ENCODE results near the gene ATG16L2.

ATG16L2 gene

GRCh38 chr11:72812967-72813739 lies 1.1 kb upstream of the ATG16L2 start:
- Histone ChIP-seq H3K27me3 (ENCODE audit: insufficient read depth, low read length, poor library complexity) (no peaks in the 10 kb centered on the region), H3K36me3 (ENCODE audit: control insufficient read depth, insufficient read depth, low read length) (no peaks in the 10 kb centered on the region), H4K5ac (ENCODE audit: low read length) (no peak overlapping the region), H3K4me1 (ENCODE audit: control insufficient read depth, low read depth, low read length) (peaks cover 4% of the 10 kb centered on the region), H3K27ac (ENCODE audit: low read depth, low read length) (no peak overlapping the region), H2AK5ac (ENCODE audit: low read length) (peak overlapping the region; percentile 76), H3K9ac (ENCODE audit: low read length) (peak overlapping the region; percentile 87), H2BK15ac (replicated peaks; ENCODE audit: low read depth) (no peak overlapping the region), H3K79me1 (ENCODE audit: low read length) (no peaks in the 10 kb centered on the region), H3K4me2 (ENCODE audit: low read length) (peak overlapping the region; percentile 99), H2BK120ac (ENCODE audit: low read depth, low read length) (no peak overlapping the region), H3K4me3 (ENCODE audit: low read length) (peak overlapping the region; percentile 60), H4K8ac (ENCODE audit: low read depth, low read length) (no peak overlapping the region), H3K79me2 (ENCODE audit: control insufficient read depth, insufficient read depth, low read length) (no peaks in the 10 kb centered on the region), H3K4ac (ENCODE audit: low read depth, low read length) (no peak overlapping the region), H3K18ac (ENCODE audit: low read length) (no peak overlapping the region), H3K23ac (ENCODE audit: low read length) (no peak overlapping the region), H3K56ac (ENCODE audit: low read length) (peak overlapping the region; percentile 96), H2BK5ac (ENCODE audit: low read length) (peak overlapping the region; percentile 67)
- no CpG with 5 or more reads among the region's 24 CpGs for WGBS (ENCODE audit: extremely low coverage, insufficient coverage, low lambda C conversion rate)
- DNase-seq = peak; percentile 86

GRCh38 chr11:72813740-72814285 lies 398 bp upstream of the ATG16L2 start:
- no CpG with 5 or more reads among the region's 47 CpGs for WGBS (ENCODE audit: extremely low coverage, insufficient coverage, low lambda C conversion rate)
- peak overlapping the region; percentile 46 for H3K18ac ChIP-seq (ENCODE audit: low read length)
- H3K56ac ChIP-seq (ENCODE audit: low read length) = peak overlapping the region; percentile 96
- H4K8ac ChIP-seq (ENCODE audit: low read depth, low read length) = no peak overlapping the region
- H3K9ac ChIP-seq (ENCODE audit: low read length) = peak overlapping the region; percentile 87
- H3K4me2 ChIP-seq (ENCODE audit: low read length) = peak overlapping the region; percentile 99
- H3K23ac ChIP-seq (ENCODE audit: low read length) = no peak overlapping the region
- peak overlapping the region; percentile 60 for H3K4me3 ChIP-seq (ENCODE audit: low read length)
- no peak for DNase-seq
- peak overlapping the region; percentile 41 for H3K27ac ChIP-seq (ENCODE audit: low read depth, low read length)
- H3K79me2 ChIP-seq (ENCODE audit: control insufficient read depth, insufficient read depth, low read length) = no peaks in the 10 kb centered on the region
- no peak overlapping the region for H4K5ac ChIP-seq (ENCODE audit: low read length)
- no peaks in the 10 kb centered on the region for H3K79me1 ChIP-seq (ENCODE audit: low read length)
- H2AK5ac ChIP-seq (ENCODE audit: low read length) = no peak overlapping the region
- peaks cover 4% of the 10 kb centered on the region for H3K4me1 ChIP-seq (ENCODE audit: control insufficient read depth, low read depth, low read length)
- H3K36me3 ChIP-seq (ENCODE audit: control insufficient read depth, insufficient read depth, low read length) = no peaks in the 10 kb centered on the region
- peak overlapping the region; percentile 82 for H2BK5ac ChIP-seq (ENCODE audit: low read length)
- no peak overlapping the region for H3K4ac ChIP-seq (ENCODE audit: low read depth, low read length)
- no peak overlapping the region for H2BK120ac ChIP-seq (ENCODE audit: low read depth, low read length)
- H2BK15ac ChIP-seq (replicated peaks; ENCODE audit: low read depth) = no peak overlapping the region
- no peaks in the 10 kb centered on the region for H3K27me3 ChIP-seq (ENCODE audit: insufficient read depth, low read length, poor library complexity)

DNA sequence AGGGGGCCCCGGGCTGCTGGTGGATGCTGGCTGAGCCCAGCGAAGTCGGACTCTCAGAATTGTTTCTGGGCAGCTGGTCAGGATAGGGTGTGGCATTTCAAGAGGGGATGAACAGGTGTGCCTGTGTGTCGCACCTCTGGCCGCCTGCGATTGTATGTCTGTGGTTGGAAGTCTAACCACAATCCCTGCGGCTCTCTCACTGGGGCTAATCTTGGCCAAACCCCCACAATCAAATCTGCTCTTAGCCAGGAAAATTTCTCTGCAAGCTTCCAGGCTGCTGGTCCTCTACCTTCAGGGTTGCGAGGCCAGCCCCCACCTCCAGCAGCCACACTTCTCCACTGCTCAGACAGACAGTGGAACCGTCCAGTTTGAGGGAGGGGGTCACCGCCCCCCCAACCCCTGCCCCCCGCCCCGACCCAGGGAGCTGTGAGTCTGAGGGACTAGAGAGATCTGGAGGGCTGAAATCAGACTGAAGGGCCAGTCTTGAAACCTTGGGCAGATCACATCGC lies 953 bp downstream of the ATG16L2 start:
- Histone ChIP-seq H3K9ac (ENCODE audit: low read length) (peak overlapping the region; percentile 85), H2BK15ac (replicated peaks; ENCODE audit: low read depth) (no peak overlapping the region), H3K4ac (ENCODE audit: low read depth, low read length) (no peak overlapping the region), H3K4me2 (ENCODE audit: low read length) (peak overlapping the region; percentile 89), H3K79me1 (ENCODE audit: low read length) (no peaks in the 10 kb centered on the region), H3K27me3 (ENCODE audit: insufficient read depth, low read length, poor library complexity) (no peaks in the 10 kb centered on the region), H3K4me3 (ENCODE audit: low read length) (no peak overlapping the region), H3K4me1 (ENCODE audit: control insufficient read depth, low read depth, low read length) (peaks cover 4% of the 10 kb centered on the region), H3K56ac (ENCODE audit: low read length) (peak overlapping the region; percentile 98), H3K79me2 (ENCODE audit: control insufficient read depth, insufficient read depth, low read length) (no peaks in the 10 kb centered on the region), H3K18ac (ENCODE audit: low read length) (peak overlapping the region; percentile 16), H3K36me3 (ENCODE audit: control insufficient read depth, insufficient read depth, low read length) (no peaks in the 10 kb centered on the region), H2BK120ac (ENCODE audit: low read depth, low read length) (no peak overlapping the region), H4K8ac (ENCODE audit: low read depth, low read length) (no peak overlapping the region), H2AK5ac (ENCODE audit: low read length) (no peak overlapping the region), H3K23ac (ENCODE audit: low read length) (no peak overlapping the region), H4K5ac (ENCODE audit: low read length) (no peak overlapping the region), H3K27ac (ENCODE audit: low read depth, low read length) (no peak overlapping the region), H2BK5ac (ENCODE audit: low read length) (no peak overlapping the region)
- no CpG with 5 or more reads among the region's 13 CpGs for WGBS (ENCODE audit: extremely low coverage, insufficient coverage, low lambda C conversion rate)
- DNase-seq = no peak

GRCh38 chr11:72816404-72816990 lies 2.3 kb downstream of the ATG16L2 start:
- no CpG with 5 or more reads among the region's 7 CpGs for WGBS (ENCODE audit: extremely low coverage, insufficient coverage, low lambda C conversion rate)

DNA sequence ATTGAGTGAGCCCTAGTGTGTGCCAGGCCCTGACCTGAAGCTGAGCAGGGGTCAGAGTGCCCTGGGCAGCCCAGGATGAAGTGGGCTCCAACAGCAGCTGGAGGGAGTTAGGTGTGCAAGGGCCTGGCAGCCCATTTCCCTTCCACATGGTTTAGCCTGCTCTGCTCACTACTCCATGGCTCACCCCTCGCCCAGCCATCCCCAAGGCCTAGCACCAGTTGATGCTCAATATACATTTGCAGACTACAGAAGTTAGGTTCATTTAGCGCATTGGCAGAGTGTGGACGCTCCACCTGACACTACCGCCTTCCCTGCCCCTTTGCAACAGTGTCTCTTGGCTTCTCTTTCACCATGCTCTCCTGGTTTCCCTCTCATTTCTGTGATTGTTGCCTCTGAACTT lies 3.8 kb downstream of the ATG16L2 start:
- Histone ChIP-seq H3K56ac (ENCODE audit: low read length) (no peak overlapping the region), H2AK5ac (ENCODE audit: low read length) (no peak overlapping the region), H3K18ac (ENCODE audit: low read length) (no peak overlapping the region), H3K23ac (ENCODE audit: low read length) (no peak overlapping the region), H3K27me3 (ENCODE audit: insufficient read depth, low read length, poor library complexity) (no peaks in the 10 kb centered on the region), H3K4ac (ENCODE audit: low read depth, low read length) (no peak overlapping the region), H2BK5ac (ENCODE audit: low read length) (no peak overlapping the region), H3K79me2 (ENCODE audit: control insufficient read depth, insufficient read depth, low read length) (no peaks in the 10 kb centered on the region), H3K9ac (ENCODE audit: low read length) (no peak overlapping the region), H3K4me3 (ENCODE audit: low read length) (no peak overlapping the region), H3K27ac (ENCODE audit: low read depth, low read length) (no peak overlapping the region), H2BK15ac (replicated peaks; ENCODE audit: low read depth) (no peak overlapping the region), H3K36me3 (ENCODE audit: control insufficient read depth, insufficient read depth, low read length) (no peaks in the 10 kb centered on the region), H3K4me2 (ENCODE audit: low read length) (no peak overlapping the region), H3K79me1 (ENCODE audit: low read length) (no peaks in the 10 kb centered on the region), H2BK120ac (ENCODE audit: low read depth, low read length) (no peak overlapping the region), H4K8ac (ENCODE audit: low read depth, low read length) (no peak overlapping the region), H3K4me1 (ENCODE audit: control insufficient read depth, low read depth, low read length) (peaks cover 6% of the 10 kb centered on the region), H4K5ac (ENCODE audit: low read length) (no peak overlapping the region)
- WGBS (ENCODE audit: extremely low coverage, insufficient coverage, low lambda C conversion rate) = no CpG with 5 or more reads among the region's 4 CpGs
- no peak for DNase-seq

More at GRCh38 chr11:72816404-72816990, 2.3 kb downstream of the ATG16L2 start:
- H3K23ac ChIP-seq (ENCODE audit: low read length) = no peak overlapping the region
- no peak overlapping the region for H3K4ac ChIP-seq (ENCODE audit: low read depth, low read length)
- no peak overlapping the region for H3K18ac ChIP-seq (ENCODE audit: low read length)
- peaks cover 4% of the 10 kb centered on the region for H3K4me1 ChIP-seq (ENCODE audit: control insufficient read depth, low read depth, low read length)
- H4K8ac ChIP-seq (ENCODE audit: low read depth, low read length) = no peak overlapping the region
- H3K4me3 ChIP-seq (ENCODE audit: low read length) = no peak overlapping the region
- no peak overlapping the region for H4K5ac ChIP-seq (ENCODE audit: low read length)
- no peak overlapping the region for H2BK120ac ChIP-seq (ENCODE audit: low read depth, low read length)
- H3K27me3 ChIP-seq (ENCODE audit: insufficient read depth, low read length, poor library complexity) = no peaks in the 10 kb centered on the region
- no peak overlapping the region for H3K9ac ChIP-seq (ENCODE audit: low read length)
- no peak overlapping the region for H2BK5ac ChIP-seq (ENCODE audit: low read length)
- H3K4me2 ChIP-seq (ENCODE audit: low read length) = no peak overlapping the region
- no peaks in the 10 kb centered on the region for H3K79me1 ChIP-seq (ENCODE audit: low read length)
- no peaks in the 10 kb centered on the region for H3K36me3 ChIP-seq (ENCODE audit: control insufficient read depth, insufficient read depth, low read length)
- H2AK5ac ChIP-seq (ENCODE audit: low read length) = no peak overlapping the region
- H3K79me2 ChIP-seq (ENCODE audit: control insufficient read depth, insufficient read depth, low read length) = no peaks in the 10 kb centered on the region
- H2BK15ac ChIP-seq (replicated peaks; ENCODE audit: low read depth) = no peak overlapping the region
- H3K56ac ChIP-seq (ENCODE audit: low read length) = no peak overlapping the region
- no peak overlapping the region for H3K27ac ChIP-seq (ENCODE audit: low read depth, low read length)
- DNase-seq = no peak

All from mesendoderm (in vitro differentiated cells).